AG09309 (cell line): Measurements from ENCODE around the gene MAGEF1.

Experiments
- DNase-seq: peaks from one replicate; pipeline ENCODE4 v3.0.0-alpha.2; 2010; ENCODE audit warnings: low read depth
- H3K4me3 ChIP-seq: 2 replicates; pipeline ENCODE4 v1.5.1; 2011; ENCODE audit warnings: mild to moderate bottlenecking, low read depth, low read length, moderate library complexity; ENCODE audit not compliant: control insufficient read depth
- TF ChIP-seq, protein P1 (sequence below): IDR thresholded peaks from 2 replicates; pipeline ENCODE4 v1.5.1; 2011; ENCODE audit warnings: mild to moderate bottlenecking, low read depth, low read length, inconsistent platforms; ENCODE audit not compliant: insufficient read depth, control insufficient read depth; ENCODE audit errors: missing control alignments

The MAGEF1 gene

DNA sequence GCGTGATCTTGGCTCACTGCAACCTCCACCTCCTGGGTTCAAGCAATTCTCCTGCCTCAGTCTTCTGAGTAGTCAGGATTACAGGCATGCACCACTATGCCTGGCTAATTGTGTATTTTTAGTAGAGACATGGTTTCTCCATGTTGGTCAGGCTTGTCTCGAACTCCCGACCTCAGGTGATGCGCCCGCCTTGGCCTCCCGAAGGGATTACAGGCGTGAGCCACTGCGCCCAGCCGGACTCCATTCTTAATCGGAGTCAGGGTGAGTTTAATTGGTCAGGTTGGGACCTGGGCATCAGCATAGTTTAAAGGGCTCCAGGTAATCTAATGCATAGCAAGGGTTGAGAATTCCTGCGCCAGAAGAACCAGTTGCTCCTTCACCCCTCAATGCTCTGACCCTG is 29.2 kb downstream of the MAGEF1 start:
- DNase-seq: no peak
- TF ChIP-seq, protein P1, sequence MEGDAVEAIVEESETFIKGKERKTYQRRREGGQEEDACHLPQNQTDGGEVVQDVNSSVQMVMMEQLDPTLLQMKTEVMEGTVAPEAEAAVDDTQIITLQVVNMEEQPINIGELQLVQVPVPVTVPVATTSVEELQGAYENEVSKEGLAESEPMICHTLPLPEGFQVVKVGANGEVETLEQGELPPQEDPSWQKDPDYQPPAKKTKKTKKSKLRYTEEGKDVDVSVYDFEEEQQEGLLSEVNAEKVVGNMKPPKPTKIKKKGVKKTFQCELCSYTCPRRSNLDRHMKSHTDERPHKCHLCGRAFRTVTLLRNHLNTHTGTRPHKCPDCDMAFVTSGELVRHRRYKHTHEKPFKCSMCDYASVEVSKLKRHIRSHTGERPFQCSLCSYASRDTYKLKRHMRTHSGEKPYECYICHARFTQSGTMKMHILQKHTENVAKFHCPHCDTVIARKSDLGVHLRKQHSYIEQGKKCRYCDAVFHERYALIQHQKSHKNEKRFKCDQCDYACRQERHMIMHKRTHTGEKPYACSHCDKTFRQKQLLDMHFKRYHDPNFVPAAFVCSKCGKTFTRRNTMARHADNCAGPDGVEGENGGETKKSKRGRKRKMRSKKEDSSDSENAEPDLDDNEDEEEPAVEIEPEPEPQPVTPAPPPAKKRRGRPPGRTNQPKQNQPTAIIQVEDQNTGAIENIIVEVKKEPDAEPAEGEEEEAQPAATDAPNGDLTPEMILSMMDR: no peak
- no peak overlapping the region for H3K4me3 ChIP-seq

DNA sequence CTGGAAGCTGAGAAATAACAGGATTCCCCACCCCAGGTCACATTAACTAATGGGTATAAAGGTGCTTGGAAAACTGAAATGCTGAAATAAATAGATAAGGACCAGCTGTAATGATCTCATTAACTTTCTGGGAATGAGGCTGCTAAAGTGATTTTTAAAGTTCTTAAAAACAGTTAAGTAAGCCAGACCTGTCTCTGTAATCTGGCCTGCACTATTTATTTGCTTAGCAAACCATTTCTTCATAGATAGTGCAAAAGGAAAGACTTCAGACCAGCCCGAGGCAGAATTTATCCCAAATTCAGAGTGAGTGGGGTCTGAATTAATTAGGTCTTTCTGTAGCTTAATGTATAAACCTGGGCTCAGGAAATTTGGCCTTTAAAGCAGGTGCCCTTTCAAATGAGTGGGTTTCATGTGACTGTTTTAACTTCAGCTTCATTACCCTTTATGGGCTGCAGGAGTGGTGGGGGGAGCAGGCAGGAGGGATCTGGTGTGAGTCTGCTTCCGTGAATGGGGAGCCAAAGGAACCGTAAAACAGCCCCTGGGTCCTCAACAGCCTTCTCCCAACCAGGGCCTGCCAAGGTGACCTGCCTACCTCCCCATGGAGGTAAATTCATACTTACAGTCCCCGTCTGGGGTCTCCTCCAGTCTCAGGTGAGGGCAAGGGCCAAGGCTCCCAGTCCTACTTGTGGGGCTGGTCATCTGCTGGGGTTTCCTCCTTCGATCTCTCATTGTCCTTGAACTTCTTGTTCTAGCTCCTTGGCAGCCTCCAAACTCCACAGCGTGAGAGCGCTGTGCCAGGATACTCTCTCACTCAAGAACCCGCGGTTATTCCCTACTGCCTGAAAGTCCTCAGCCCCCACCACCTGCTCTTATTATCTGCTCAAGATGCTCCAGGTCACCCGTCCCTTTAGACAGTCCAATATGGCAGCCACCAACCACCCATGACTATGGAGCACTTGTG is 31.2 kb downstream of the MAGEF1 start:
- no peak for DNase-seq
- H3K4me3 ChIP-seq: no peak overlapping the region

DNA sequence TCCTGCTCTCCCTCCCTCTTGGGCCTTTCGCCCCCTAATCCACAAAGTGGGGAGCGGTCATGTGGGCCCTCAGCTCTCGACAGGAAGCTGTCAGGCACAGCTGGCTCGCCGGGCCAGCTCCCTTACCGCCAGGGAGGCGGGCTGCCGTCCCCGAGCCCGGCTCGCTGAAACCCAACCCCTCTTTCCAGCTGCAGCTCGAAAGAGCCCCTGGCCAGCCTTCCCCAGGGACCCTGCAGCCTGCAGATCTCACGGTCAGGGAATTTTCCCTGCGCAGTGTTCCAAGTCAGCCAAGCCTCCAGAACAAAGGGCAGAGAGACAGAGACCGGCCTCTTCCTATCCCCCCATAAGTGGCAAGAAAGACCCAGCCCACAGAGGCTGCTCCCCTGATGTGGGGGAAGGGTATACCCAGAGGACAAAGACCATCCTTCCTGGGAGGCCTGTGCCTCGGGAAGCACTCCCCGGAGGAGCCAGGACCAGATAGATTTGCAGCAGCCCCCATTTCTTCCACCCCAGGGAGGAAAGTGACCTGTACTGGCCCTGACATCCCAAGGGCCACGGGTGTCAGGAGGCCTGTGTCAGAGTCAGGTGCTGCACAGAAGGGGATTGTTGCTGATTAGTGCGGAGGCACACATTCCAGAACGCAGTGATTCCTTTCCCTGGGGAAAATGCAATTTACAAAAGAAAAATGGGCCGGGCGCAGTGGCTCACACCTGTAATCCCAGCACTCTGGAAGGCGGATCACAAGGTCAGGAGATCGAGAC is 32.6 kb downstream of the MAGEF1 start:
- no peak for DNase-seq
- no peak overlapping the region for H3K4me3 ChIP-seq
- TF ChIP-seq, protein P1: no peak

More for the DNA sequence above, 31.2 kb downstream of the MAGEF1 start:
- TF ChIP-seq, protein P1: no peak

DNA sequence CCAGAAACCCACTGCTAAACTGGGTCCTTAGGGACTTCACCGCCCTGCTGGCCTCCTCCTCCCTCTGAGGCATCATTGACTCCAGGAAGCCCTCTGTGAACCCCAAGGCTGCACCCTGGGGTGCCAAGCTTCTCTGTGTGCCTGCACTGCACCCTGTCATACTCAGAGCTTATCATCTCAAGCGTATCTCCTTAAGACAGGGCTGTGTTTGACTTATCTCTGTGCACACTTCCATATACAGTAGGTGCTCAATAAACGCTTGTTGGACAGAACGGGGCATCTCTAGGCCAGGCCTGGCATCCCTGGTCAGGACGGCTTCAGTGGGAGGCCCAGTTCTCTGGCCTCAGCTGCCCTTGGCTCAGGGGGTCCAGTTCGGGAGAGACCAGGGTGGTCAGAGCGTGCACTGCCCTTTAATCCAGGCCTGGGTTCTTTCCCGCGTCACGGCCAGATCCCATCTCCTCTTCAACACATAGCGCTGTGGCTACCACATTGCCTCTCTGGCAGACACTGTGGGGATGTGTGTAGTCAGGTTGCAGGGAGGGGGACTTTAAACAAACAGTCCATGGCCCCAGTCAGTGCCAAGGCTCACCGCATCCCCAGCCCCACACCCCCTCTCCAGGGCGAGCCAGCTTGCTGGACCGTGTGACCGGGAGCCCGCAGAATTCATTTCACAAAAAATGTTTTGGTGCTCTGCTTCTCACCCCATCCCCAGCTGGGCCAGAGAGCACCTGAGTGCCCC is 33.4 kb downstream of the MAGEF1 start:
- H3K4me3 ChIP-seq: no peak overlapping the region
- TF ChIP-seq, protein P1: no peak
- no peak for DNase-seq

DNA sequence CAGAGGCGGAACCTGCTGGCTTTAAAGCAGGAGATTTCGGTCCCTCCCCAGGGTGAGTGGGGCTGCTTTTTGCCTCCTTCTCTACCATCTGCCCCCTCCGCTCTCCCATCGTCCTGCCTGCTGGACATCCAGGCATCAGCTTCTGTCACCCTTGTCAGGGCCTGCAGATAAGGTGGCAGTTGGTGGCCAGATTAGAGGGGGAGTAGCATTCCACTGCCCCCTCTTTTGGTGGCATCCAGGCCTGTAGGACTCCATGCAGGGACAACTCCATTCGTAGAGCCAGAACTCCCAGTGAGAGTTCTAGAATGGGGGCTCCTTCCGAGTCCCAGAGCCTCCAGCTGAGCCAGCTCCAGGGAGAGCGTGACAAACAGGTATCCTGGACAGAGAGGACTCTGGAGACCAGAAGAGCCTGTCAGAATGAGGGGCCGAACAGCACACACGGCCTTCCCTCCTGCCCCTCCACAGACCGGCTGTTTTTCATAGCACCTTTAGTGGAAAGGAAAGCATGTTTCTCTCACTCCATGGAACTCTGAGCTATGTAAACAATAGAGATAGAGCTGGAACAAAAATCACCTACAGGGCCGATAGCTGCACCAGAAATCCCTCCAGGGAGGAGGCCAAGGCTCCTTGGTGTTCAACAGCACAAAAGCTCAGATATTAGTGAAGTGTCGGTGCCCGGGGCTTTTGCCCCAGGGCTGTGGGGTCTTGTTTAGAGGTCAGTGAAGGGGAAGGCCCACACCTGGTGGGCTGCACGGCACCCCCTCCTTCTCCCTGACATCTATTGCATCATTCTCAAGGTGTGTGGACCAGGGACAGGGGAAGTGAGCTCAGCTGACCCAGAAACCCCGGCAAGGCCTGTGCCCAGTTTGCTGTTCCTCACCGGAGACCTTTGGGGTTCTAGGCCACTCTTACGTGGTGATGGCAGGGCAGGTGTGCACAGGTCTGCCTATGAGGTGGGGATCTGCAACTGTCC is 34.2 kb downstream of the MAGEF1 start:
- DNase-seq: no peak
- no peak overlapping the region for H3K4me3 ChIP-seq
- TF ChIP-seq, protein P1: no peak

DNA sequence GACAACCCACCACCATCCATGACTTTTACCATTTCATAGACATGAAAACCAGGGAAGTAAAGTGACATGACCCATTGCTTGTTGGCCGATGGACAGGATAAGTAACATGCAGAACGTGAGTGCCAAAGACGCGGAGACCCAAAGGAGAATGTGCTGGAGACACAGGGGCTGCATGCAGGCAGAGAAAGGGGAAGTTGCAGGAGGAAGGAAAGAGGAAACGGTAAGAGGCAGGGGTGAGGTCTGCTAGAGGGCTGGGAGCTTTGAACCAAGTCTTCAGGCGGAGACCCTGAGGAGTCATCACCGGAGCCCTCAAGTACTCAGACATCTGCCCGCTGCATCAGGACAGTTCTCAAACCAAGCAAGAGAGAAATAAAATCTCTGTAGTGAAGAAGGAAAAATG is 34.9 kb downstream of the MAGEF1 start:
- DNase-seq: no peak
- H3K4me3 ChIP-seq: no peak overlapping the region
- TF ChIP-seq, protein P1: no peak
